Stomach (tissue), 4 donors: ENCODE results near the gene PIK3R4.

ENCODE experiments used
- CTCF ChIP-seq, 7 experiments: fragments of 450-650 bp in 4 of 7; fragments of 200-600 bp in 3 of 7; sonication (generic) in 3 of 7; IDR thresholded peaks; one replicate each; pipeline ENCODE4 v1.5.1; 2016 to 2019; ENCODE audit warnings: antibody characterized with exemption in 7 of 7, control low read depth in 2 of 7, mild to moderate bottlenecking in 1 of 7
- EP300 ChIP-seq: sonication (generic); formaldehyde crosslinking; IDR thresholded peaks from one replicate; pipeline ENCODE4 v1.6.1; 2017; ENCODE audit warnings: antibody characterized with exemption
- POLR2A ChIP-seq, 4 donors: fragments of 450-650 bp; IDR thresholded peaks; one replicate each; pipeline ENCODE4 v1.6.1; 2016; ENCODE audit warnings: antibody characterized with exemption in 4 of 4, control low read depth in 2 of 4, mild to moderate bottlenecking in 1 of 4, moderate library complexity in 1 of 4
- POLR2AphosphoS5 ChIP-seq, 3 donors: sonication (generic); formaldehyde crosslinking; IDR thresholded peaks; one replicate each; pipeline ENCODE4 v1.6.1; 2016; ENCODE audit warnings: antibody characterized with exemption in 3 of 3

- TF ChIP-seq CTCF (IDR thresholded peaks at IDR 0.05) (no peak), POLR2A (IDR thresholded peaks at IDR 0.05) (no peak), EP300 (no peak), POLR2AphosphoS5 (IDR thresholded peaks at IDR 0.05) (no peak)
Observed at GRCh38 chr3:130772129-130772528, 25.5 kb upstream of the PIK3R4 start.
